Measurements from ENCODE around the gene SPIRE1.
"Not testable (repeated sequence)": the region's sequence is repeated elsewhere in the genome, so short reads cannot be mapped to it uniquely, and the experiment has no call there.

The SPIRE1 gene

DNA sequence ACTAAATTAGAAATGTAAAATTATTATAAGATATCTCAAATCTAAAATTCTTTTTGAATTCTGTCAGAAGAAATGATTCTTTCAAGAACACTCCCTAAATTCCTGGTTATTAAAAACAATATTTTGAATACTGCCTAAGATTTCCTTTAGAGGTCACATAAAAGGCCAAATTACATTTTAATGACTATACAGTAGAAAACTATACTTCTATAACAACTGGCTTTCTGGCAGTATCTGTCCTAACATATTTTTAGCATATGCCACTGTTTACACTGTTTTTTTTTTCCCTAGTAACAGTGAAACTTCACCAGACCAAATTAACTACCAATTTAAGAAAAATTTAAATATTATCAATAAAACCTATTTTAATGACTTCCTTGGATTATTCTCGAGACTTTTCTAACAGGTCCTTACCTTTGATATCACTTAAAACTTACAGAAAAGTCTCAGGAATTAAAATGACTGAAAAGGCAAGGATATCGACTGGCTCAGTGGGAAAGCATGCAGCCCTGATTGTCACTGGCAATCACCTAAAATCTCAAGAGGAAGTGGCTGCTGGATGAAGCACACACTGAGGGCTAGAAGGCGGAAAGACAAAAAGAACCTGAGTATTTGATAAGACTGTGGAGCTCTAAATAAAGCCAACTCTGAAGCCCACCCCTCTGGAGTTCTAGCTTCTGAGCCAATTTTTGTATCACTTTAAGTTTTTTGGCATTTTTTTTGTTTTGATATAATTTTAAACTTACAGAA is 59.6 kb downstream of the SPIRE1 start:
- no peak for DNase-seq

DNA sequence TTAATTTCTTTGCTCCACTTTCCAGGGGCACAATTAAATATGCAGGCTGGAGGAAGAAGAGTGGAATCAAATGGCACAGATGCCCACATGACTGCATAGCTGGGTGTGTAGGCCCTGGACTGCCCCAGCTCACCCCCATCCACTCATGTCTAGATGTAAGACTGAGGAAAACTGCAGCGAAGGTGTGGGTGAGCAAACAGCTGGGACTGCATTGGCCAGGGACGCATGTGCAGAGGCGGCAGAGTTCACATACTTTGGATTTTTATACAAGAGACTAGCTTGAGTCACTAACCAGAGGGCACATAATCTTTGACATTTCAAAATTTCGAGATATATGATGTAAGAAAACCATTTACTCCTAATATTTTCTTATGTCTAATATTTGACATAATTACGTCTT is 60.1 kb downstream of the SPIRE1 start:
- no peak for DNase-seq

DNA sequence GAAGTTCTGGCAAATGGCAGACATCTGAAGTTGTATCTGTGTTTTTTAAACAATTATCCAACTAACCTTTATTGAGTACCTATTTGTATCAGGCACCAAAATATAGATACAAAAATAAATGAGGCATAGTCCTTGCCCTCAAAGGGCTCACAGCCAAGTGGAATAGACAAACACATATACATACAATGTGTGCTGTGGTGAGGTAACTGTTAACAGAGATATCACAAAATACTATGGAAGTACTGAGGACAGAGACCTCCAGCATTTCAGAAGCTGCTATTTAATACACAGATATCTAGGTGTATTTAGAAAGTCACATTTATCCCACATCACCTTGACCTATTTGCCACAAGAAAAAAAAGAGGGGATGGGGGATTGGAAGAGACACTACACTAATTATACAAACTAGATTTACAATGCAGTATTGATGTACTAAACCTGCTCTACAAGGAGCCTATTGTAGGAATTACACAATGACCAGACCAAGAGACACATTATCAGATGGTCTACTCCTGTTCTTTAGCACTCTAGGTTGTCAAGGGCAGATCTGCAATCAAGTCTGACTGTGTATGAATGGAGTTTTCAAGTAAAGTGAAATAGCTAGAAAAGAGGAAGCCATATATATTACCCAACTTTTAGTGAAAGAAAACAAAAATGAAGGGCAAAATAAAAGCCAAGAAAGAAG is 62.2 kb downstream of the SPIRE1 start:
- DNase-seq = no peak

DNA sequence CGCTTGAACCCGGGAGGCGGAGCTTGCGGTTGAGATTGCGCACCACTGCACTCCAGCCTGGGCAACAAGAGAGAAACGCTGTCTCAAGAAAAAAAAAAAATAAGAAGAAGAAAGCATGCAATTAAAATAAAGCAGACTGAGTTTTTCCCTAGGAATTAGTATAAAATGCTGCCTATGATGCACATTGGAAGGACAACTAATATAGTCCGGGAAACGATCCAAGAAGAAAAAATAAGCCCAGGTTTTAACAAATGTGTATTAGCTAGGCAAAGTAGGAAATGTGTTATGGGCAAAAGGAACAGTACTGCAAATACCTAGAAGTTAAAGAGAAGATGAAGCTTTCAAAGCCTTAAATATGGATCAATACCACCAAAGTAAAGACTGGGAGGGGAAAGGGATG is 64.0 kb downstream of the SPIRE1 start:
- DNase-seq = no peak

DNA sequence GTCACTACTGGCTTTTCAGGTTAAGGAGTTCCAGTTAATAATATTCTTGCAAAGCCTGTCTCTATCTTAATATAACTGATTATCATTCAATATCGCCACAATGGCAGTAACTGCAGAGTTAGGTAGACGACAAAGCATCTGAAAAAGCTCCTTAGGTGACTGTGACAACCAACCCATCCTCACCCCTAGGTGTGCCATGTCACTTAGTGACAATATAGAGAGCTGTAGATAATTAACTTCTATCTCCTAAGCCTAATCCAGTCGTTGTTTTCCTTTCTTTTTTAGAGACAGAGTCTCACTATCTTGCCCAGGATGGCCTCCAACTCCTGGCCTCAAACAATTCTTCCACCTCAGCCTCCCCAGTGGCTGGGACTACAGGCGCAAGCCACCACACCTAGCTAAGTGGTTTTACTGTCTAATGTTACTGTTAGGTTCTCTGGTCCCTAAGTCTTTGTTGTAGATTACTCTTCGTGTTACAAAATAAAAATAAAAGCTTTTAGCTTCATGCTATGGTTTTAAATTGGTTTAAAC is 65.2 kb downstream of the SPIRE1 start:
- DNase-seq = no peak

DNA sequence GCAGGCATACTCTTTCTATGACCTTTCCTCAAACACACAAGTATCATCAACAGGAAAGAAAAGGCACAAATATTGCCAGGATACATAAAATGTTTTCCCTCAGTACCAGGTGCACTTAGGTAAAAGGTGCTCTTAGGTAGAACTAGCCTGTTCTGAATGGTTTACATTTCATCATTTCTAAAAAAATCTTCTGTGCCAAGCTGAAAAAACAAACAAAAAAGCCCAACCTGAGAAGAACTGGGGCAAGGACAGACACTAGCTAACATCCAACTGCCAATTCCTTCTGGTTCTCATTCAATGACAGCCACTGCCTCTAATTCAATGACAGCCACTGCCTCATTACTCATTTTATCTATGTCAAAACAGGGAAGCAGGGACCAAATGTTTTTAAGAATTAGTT is 68.5 kb downstream of the SPIRE1 start:
- DNase-seq = no peak

DNA sequence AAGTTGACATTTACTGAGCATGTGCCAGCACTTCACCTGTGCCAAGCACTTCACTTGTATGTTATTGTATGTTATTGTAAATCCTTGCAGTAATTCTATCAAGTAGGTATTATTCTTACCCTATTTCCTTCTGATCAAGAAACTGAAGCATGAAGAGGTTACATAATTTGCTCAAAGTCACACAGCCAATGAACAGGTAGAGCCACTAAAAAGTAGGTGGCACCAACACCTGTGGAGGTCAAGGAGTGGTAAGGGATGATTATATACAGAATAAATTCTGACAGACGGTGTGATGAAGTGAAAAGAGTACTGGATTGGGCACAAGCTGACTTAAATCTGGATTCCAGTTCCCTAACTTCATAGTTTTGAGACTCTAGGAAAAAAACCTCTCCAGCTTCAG is 71.0 kb downstream of the SPIRE1 start:
- no peak for DNase-seq

DNA sequence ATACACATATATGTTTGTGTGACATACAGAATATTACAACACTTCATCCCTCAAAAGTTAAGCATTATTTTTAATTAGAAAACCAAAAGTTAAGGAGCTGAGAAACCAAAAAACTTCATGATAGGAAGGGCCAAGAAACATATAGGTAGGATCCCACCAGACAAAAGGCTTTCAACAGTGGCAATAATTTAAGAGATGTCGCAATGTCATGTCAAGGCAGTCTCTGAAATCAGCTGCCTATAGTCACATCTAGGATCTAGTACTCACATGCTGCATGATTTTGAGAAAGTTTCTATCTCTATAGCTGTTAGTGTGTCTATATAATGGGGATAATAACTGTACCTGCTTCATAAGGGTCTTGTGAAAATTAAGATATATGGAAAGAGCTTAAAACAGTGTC is 72.7 kb downstream of the SPIRE1 start:
- no peak for DNase-seq

DNA sequence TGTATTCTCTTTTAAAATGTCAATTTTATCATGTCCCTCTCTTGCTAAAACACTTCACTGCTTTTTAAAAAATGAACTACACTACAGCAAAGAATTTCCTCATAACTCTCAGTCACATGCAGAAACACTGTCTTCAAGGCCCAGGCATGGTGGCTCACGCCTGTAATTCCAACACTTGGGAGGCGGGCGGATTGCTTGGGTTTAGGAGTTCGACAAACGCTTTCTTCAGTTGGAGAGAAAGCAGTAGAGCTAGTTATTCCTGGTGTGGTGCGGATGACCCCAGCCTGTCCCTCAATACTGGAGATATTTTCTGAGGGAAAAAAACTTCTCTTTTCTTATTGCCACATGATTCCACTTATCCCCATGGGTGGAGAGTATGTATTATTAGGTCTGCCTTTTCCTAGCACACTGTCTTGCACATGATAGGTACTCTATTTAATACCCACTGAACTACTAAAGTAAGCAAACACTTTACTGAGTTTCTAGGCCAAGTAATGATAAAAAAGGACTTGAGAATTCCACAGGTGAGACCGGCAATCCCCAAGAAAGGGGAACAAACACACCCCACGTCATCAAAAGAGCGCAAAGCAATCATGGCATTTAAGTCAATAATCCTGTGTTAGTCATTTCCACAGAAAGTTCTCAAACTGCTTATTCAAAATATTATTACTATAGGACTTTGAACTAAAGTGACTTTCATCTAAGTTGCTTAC is 77.1 kb downstream of the SPIRE1 start:
- DNase-seq = no peak

DNA sequence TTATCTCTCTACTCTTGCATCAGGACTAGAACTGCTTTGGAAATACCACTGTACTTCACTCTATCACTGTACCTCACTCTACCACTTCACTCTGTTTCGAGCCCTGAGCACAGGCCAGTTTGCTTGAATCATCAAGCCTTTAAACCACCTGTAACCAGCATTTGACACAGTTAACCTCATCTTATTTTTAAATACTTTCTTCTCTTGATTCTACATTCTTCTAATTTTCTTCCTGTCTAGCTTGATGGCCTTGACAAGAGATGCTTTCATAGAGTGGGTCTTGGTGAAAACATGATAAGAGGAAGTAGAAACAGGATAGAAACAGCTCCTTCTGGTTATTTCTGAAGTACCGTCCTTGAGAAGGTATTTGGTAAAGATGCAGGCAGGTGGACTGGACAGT is 78.1 kb downstream of the SPIRE1 start:
- no peak for DNase-seq

DNA sequence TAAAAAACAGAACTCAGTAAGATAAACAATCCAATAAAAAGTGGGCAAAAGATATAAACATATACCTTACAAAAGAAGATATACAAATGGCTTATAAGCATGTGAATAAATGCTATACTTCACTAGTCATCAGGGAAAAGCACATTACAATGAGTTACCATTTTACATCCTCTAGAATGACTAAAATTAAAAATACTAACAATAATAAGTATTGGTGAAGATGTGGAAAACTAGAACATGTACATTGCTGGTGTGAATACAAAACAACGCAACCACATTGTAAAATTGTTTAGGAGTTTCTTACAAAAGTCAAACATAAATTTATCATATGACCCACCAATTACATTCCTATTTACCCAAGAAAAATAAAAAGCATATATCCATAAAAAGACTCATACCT is 80.1 kb downstream of the SPIRE1 start:
- no peak for DNase-seq

DNA sequence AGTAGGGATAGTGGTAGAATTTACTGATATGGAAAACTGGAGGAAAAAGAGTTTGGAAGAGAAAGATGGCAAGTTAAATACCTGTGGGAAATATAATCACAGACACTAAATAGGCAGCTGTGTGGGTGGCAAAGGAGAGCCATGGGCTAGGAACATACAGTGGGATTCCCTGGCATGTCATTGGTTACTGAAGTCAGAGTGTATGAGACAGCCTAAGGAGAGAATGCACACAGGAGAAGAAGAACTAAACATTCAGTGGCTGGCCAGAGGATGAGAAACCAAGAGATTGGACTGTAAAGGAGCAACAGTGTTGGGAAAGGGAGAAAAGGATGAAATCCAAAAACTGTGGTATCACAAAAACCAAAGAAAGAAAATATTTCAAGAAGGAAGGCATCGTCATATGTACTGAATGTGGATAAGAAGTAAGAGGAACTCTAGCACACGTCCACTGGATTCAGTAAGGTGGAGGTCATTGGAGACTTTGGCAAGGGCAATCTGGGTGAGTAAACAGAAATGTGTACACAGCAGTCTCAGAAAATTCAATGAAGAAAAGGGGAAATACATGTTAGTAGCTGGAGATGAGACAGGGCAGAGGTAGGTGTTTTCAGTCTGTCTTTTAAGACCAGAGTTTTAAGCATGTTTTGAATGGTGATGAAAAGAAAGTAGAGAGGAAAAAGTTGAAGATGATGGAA is 83.3 kb downstream of the SPIRE1 start:
- DNase-seq = no peak

DNA sequence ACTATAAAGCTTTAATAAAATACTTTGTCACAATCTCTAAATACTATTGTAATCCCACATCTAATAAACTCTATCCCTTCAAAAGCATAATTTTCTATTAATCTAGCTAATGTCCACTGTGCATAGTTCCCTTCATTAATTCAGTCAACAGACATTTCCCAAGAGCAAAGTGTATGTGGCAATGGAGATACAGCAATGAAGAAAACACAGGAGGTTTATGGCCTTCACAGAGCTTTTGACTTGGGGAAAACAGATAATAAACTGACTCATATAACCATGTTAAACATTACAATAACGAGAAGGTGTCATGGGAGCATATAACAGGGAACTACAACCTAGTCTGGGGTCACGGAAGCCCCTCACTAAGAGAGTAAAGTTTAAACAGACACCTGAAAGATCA is 86.3 kb downstream of the SPIRE1 start:
- no peak for DNase-seq

DNA sequence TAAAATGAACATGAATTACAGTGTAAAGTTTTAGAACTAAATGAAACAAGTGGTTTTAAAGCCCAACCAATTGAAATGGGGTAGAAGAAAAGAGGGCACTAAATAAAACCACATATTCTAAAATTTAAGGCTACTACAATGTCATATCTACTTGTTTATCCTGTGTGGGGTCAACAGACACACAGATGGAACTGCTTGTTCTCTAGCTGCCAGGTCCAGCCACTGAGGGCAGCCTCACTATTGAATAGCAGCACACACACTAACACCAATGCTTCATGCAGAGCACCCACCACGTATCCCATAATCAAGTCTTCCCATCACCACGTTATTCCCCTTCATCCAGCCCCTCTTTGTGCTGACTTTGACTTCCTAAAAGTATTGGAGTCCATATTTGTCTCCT is 88.1 kb downstream of the SPIRE1 start:
- no peak for DNase-seq

DNA sequence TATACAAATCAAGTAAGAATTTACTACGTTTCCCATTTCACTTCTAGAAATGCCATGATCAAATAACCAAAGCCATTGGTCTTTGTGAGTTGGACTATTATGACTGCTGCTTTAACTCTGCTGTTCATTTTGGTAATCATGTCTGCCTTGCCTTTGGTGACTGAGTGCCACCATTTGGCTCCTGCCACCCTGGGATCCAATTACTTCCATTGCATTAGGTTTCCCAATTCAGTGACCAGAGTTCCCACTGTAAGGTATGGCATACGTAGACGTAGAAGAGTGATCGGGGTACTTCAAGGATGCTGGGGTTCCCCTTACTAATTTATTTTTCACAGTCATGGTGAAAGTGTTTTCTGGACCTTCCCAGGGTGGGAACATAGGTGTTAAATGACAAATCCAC is 90.1 kb downstream of the SPIRE1 start:
- no peak for DNase-seq

DNA sequence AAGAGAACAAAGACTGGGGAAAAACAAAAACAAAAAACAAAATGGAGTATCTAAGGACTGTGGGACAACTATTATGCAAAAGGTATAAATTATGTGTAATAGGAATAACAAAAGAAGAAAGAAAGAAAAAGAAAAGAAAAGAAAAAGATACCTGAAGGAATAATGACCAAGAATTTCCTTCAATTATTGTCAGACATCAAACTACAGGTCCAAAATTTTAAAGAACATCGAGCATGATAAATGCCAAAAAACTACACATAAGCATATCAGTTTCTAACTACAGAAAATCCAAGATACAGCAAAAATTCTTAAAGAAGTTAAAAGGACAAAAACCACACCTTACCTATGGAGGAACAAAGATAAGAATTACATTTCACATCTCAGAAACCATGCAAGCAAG is 93.0 kb downstream of the SPIRE1 start:
- DNase-seq = no peak

DNA sequence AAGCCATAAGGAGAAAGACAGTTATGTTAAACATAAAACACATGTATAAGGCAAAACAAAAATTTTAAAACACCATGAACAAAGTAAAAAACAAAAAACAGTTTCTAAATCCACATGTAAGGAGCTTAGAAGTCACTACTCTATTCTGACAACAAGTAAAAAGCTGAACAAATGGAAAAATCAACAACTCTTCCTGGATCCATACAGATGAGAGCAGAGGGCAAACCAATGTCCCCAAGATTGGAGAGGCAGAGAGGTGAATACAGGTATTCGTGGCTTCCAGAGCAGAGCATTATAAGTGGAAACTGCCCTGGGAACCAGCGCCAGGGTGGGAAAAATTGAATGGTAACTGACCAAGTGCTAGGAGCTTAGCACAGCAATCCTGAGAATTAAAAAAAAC is 93.5 kb downstream of the SPIRE1 start:
- no peak for DNase-seq

DNA sequence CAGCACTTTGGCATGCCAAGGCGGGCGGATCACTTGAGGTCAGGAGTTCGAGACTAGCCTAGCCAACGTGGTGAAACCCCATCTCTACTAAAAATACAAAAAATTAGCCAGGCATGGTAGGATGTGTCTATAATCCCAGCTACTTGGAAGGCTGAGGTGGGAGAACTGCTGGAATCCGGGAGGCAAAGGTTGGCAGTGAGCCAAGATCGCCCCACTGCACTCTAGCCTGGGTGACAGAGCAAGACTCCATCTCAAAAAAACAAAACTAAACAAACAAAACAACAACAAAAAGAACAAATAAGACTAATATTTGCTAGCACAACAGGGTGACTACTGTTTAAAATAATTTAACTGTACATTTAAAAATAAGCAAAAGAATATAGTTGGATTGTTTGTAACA is 97.3 kb downstream of the SPIRE1 start:
- DNase-seq = not testable (repeated sequence)

DNA sequence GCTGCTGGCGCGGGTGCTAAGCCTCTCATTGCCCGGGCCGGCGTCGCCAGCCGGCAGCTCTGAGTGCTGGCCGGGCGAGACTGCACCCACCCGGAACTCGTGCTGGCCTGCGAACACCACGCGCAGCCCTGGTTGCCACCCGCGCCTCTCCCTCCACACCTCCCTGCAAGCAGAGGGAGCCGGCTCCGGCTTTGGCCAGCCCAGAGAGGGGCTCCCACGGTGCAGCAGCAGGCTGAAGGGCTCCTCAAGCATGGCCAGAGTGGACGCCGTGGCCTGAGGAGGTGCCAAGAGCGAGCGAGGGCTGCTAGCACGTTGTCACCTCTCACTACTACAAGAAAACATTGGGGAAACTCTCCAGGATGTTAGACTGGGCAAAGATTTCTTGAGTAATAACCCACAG is 98.6 kb downstream of the SPIRE1 start:
- DNase-seq = no peak

DNA sequence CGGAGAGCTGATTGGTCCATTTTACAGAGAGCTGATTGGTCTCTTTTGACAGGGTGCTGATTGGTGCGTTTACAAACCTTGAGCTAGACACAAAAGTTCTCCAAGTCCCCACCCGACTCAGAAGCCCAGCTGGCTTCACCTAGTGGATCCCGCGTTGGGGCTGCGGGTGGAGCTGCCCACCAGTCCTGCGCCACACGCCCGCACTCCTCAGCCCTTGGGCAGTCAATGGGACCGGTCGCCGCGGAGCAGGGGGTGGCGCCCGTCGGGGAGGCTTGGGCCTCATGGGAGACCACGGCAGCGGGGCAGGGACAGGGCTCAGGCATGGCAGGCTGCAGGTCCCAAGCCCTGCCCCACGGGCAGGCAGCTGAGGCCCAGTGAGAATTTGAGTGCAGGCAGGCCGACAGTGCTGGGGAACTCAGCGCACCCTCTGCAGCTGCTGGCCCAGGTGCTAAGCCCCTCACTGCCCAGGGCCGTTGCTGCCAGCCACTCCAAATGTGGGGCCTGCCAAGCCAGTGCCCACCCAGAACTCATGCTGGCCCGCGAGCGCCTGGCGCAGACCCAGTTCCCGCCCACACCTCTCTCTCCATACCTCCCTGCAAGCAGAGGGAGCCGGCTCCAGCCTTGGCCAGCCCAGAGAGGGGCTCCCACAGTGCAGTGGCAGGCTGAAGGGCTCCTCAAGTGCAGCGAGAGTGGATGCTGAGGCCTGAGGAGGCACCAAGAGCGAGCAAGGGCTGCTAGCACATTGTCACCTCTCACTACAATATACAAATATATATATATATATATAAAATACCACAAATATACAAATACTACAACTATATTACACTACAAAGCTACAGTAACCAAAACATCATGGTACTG is 100.7 kb downstream of the SPIRE1 start:
- DNase-seq = no peak

DNA sequence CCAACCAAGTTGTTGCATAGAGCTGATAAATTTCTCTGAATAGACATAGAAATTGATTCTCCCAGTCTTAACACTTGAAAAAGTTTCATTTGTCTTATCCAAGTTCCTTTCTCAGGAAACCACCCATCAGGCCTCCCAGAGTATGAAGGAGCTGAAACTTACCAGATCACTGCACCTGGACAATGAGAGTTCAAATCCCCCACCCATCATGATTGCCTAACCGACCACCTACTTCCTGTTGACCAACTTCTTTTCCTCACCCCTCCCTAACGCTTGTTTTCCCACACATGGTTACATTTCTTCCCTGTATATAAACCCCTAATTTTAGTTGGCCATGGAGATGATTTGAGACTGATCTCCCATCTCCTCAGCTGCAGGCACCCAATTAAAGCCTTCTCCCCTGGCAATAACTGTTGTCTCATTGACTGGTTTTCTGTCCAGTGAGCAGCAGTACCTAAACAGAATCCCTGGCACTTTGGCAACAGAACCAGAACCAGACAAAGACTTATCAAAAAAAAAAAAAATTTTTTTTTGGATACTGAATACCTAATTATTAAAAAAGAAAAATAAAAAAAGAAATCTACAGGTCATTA is 103.0 kb downstream of the SPIRE1 start:
- DNase-seq = no peak

DNA sequence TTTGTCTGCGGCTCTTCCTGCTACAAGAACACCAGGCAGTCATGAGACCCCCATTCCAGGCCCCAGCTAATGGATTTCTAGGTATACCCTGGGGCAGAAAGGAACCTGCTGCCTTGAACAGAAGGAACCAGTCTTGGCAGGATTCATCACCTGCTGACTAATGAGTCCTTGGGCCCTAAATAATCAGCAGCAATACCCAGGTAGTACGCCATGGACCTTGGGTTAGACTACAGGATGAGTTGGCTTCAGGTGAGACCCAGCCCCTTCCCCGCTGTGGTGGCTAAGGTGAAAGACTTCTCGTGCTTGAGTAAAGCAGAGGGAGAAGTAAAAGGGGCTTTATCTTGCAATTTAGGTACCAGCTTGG is 105.0 kb downstream of the SPIRE1 start:
- no peak for DNase-seq
